GM18867 (cell line): ENCODE data around the gene TENT4B.

Experiments used
- ATAC-seq: cut with Tn5 transposase; IDR thresholded peaks from one replicate; pipeline ENCODE4 v1.9.1; 2021; ENCODE audit warnings: mild to moderate bottlenecking, moderate library complexity; ENCODE audit not compliant: unreplicated experiment

The TENT4B gene

DNA sequence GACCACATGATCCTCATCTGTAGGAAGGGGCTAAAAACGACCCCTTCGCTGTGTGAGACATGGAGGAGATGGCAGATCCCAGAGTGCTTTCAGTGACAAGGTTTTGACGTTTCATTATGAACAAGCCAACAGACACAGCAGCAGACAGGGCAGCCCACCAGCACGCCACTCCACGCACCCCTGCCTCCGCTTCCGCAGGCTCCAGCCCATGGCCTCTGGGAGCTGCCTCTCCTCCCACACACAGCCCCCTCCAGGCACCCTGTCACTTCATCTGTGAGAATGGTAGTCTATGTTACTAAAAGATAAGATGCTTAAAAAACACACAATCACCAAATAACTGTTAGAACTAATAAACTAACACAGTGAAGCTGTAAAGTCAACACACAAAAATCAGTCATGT lies 101.0 kb downstream of the TENT4B start:
- no peak for ATAC-seq

DNA sequence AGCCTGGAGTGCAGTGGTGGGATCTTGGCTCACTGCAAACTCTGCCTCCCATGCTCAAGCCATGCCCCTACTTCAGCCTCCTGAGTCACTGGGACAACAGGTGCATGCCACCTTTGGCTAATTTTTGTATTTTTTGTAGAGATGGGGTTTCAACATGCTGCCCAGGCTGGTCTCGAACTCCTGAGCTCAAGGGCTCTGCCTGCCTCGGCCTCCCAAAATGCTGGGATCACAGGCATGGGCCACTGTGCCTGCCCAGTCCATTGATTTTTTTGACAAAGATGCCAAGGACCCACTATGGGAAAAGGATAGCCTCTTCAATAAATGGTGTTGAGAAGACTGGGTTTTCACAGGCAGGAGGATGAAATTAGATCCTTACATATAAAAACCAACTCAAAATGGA lies 102.4 kb downstream of the TENT4B start:
- ATAC-seq = no peak

DNA sequence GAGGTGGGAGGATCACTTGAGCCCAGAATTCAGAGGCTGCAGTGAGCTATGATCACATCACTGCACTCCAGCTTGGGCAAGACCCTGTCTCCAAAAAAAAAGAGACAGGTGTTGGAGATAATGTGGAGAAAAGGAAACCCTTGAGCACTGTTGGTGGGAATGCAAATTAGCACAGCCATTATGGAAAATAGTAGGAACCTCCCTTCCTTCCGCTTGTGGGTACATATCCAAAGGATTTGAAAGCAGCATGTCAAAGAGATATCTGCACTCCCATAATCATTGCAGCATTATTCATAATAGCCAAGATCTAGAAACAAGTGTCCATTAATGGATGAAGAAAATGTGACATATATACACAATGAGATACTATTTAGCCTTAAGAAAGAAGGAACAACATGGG lies 103.5 kb downstream of the TENT4B start:
- no peak for ATAC-seq

DNA sequence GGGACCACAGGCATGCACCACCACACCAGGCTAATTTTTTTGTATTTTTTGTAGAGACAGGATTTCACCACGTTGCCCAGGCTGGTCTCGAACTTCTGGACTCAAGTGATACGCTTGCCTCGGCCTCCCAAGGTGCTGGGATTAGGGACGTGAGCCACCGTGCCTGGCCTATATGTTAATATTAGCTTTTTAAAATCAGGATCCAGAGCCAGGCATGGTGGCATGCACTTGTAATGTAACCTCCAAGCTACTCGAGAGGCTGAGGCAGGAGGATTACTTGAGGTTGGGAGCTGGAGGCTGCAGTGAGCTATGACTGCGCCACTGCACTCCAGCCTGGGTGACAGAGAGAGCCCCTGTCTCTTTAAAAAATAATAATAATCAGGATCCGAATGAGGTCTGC lies 104.8 kb downstream of the TENT4B start:
- no peak for ATAC-seq

DNA sequence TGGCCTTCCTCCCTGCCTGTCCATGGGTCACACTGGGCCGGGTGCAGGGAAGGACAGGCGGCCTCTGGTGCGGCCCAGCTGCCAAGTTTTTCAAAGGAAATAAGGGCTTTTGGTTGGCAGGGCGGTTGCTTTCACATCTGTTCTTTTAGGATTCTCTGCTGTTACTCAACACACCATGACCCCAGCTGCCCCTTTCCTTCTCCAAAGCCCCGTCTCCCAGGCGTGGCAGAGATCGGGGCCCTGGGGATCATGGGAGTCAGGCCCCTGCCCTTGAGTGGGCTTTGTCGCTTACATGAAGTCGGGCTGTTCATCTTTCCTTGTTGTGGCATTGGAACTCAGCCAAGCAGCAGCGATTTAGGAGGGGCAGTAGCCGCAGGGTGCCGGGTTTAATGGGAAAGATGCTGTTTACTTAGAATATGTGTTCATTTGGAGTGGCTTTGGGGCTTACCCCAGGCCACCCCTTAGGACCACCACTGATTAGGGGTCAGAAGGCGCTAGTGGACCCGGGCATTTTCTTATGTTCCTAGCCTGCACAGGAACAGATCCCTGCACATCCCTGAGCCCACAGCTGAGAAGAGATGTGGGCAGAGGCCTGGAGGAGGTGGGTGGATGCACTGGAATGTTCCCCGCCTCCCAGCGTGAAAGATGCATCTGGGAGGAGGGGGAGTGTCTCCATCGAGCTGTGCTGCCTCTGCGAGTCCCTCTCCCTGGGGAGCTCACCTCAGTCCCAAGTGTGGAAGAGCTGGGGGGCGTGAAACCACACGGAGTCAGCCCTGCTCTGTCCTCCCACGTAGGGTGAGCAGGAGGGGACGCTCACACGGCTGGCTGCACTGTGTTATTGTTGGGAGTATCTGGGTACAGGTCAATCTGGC lies 106.5 kb downstream of the TENT4B start:
- ATAC-seq = no peak

DNA sequence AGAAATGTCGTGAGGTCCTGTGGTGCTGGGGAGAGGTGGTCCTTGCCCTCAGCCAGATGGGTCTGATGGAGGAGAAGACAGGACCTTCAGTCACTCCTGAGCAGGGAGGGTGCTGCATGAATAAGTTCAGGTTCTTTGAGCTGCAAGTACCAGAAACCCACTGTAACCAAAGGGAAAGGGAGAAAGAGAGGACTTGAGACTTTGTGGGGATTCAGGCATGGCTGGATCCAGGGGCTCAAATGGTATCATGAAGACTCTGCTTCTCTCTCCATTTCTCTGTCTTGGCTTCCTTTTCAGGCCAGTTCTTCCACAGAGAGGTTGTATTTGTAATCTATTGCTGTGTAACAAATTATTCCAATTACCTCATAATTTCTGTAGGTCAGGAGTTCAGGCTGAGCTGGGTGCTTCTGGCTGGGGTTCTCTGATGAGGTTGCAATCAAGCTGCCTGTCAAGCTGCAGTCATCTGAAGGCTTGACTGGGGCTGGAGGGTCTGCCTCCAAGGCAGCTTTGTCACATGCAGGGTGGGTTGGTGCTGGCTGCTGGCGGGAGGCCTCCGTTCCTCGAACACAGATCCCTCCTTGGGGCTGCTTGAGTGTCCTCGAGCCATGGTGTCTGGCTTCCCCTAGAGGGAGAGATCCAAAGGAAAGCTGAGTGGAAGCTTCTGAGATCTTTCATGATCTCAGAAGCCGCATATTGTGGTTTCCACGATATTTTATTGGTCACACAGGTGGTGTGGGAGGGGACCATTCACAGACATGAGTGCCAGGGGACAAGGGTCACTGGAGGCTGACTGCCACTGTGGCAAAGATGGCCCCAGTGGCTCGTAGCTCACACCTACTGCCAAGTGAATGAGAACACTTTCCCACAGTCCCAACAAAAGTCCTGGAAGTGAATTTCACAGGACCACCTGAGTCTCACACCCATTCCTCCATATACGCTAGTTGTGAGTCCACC lies 107.4 kb downstream of the TENT4B start:
- no peak for ATAC-seq

DNA sequence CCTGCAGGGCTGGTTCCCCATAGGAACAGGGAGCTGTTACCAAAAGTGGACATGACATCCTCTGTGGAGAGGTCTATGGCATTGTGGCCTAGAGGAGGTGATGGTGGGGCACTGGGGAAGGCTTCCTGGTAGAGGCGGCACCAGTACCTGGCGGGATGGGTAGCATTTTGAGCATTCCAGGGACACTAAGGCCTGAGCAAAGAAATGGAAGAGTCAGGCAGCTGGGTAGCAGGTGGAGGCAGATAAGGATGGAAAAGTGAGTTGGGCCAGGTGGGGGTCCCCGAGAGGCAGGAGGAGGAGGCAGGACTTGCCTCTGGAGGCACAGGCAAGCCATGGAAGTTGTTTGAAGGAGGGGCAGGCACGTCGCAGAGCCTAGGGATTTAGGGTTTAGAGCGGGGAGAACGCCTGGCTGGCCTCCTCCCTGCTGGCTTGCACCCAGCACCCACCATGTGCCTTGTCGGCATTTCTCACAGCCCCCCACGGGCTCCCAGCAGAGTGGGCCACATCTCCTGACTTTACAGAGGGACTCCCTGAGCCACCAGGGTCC lies 108.1 kb downstream of the TENT4B start:
- no peak for ATAC-seq

DNA sequence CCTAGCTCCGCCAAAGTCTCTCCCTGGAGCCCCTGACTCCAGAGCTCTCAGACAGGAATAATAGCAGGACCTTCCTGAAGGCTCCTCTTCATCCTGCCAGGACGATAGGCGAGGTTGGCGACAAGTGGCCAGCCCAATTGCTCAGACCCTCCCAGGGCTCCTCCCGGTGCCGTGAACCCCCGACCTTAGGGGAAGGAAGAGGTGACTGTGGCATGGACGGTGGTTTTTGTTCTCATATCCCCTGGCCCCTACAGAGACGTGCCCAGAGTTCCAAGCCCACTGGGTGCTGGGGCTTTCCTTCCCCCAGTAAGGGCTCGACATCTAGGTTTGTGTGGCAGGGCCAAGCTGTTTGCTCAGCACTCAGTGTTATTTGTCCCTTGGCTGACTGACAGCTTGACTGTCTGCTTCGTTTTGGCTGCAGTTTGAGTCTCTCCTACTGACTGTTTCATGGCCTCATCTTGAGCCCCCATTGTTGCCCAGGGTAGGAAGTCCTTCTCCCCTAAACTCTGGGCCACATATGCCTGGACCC lies 108.7 kb downstream of the TENT4B start:
- no peak for ATAC-seq

DNA sequence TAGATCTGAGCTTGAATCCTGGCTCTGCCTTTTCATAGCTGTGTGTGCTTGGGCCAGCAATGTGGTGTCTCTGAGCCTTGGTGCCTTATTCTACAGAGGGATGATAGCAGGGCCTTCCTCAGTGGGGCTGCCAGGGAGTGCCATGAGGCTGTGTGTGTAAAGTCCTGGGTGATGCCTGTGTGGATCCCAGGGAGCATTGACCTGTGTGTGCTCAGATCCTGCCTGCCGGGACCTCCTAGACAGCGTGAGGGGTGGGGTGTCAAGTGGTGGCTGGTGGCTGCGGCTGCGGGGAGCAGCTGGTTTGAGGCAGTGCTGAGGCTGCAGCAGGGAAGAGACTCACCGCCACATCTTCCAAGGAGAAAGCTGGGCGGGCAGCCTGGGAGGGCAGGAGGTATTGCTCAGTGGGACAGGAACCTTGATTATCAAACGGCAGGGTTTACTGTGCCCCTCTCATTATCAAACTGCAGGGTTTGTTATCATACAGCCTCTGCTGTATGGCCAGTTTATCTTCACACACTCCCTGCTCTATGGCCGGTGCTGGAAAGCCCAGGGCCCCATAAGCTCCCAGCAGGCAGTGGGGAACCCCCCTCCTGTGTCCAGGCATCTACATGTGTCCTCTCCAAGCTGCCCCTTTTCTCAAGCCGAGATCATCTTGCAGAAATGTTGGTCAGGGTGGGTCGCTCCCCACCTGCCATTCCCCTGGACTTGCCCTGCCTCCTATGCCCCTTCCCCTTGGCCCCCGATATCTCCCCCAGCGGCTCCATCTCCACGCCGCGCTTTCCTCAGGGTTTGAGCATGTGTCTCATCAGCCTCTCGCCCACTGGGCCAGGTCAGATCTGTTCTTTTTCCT lies 110.2 kb downstream of the TENT4B start:
- no peak for ATAC-seq

DNA sequence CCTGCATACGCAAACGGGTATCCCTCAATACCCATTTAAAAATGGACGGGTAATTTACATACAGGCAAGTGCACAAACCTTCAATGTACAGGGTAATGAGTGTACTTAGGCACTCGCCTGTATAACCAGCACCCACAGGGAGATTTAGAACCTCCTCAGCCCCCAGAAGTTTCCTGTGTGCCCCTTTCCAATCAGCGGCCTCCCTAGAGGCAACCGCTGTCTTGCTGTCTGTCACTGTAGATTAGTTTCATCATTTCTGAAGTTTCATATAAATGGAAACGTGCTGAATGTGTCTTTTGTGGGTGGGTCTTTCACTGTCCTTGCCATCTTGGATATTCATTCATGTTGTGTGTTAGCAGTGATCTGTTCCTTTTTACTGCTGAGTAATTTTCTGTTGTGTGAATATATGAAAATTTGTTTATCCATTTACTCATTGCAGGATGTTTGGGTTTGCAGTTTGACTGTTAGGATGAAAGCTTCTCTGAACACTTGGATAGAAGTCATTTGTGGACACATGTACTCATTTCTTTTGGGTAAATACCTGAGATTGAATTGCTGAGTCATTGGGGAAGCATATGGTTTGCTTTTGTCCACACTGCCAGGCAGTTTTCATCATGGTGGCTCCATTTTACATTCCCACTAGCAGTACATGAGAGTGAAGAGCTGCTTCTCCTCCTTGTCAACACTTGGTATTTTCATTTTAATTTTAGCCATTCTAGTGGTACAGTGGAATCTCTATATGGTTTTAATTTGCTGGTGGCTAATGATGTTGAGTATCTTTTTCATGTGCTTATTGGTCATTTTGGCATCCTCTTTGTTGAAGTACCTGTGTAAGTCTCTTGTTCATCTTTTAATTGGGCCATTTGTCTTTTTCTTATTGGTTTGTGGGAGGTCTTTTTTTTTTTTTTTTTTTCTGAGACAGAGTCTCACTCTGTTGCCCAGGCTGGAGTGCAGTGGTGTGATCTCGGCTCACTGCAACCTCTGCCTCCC lies 111.1 kb downstream of the TENT4B start:
- ATAC-seq = no peak

DNA sequence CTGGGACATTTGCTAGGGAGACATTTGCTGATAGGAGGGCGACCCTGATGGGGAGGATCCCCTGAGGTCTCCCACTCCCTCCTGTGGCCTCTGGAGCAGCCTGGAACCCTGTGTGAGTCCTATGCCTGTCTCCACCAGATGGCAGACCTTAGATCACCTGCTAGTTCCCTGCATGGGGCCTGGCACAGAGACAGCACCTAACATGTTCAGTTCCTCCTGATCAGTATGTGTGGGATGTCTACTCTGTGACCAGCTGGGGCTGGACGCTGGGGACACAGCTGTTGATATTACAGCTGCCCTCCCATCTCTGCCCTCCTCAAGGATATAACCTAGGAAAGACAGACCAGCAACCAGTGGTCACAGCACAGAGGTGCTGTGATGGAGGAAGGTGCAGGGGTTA lies 112.2 kb downstream of the TENT4B start:
- ATAC-seq = peak; percentile 37

DNA sequence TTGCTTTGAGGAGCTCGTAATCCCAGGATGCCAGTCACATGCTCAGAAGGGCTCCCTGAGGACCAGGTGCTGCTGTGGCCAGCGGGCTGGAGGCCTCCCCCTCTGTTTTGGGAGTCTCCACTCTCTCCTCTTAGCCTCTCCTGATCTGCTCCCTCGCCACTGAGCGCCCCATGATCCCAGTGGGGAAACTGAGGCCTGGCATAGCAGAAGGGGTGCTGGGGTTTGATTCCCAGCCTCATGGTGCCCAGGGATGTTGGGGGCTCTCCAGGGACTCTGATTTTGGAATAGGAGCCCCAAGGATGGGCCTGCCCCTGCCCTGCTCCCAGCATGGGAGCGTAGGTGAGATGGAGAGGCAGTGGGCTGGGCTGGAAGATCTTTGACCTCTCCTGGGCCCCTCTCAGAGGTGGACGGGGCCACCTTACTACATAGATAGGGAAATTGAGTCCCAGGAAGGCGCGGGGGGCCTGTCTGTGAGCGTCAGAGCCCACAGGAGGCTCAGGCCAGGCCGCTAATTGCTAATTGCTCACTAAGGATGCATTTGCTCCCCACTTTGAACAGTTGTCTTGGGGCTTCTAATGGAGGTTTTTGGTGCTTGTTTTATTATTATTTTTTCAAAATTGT lies 112.7 kb downstream of the TENT4B start:
- no peak for ATAC-seq

DNA sequence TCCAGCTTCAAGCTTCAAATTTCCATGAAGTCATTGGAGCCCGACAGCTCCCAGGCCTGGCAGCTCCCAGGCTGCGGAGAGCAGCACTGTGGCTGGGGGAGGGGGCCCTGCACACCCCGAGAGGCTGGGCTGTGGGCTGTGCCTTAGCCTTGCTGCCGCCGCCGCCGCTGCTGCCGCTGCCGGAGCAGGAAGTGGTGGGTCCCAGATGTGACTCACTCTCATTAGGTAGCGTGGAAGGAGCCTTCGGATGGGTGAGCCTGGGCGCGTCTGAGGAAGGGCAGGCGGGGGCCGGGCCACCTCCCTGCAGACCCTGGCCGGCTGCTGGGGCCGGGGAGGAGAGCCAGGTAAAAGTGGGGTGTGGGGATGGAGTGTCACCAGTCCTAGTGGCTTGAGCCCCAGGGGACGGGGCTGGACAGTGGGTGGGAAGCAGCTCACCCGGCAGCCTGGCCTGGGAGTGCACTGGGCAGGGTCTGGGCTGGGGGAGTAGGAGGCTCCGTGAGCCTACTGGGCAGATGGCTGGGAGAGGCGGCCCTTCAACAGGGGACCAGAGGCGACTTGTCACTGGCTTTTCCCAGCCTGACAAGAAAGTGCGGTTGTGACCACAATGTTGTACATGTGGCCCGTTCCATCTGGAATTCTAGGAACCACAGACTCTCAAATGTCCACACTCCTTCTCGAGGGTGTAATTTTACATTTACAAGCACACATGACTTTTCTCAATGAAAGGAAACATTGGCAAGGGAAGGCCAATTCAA lies 113.4 kb downstream of the TENT4B start, which contains the start of gene ADCY7:
Gene ADCY7 (plus strand): TSS at position 215 of the 755 bp plus-strand sequence. CDS start 21,629 bp downstream, outside the sequence.
- peak; percentile 88 for ATAC-seq

DNA sequence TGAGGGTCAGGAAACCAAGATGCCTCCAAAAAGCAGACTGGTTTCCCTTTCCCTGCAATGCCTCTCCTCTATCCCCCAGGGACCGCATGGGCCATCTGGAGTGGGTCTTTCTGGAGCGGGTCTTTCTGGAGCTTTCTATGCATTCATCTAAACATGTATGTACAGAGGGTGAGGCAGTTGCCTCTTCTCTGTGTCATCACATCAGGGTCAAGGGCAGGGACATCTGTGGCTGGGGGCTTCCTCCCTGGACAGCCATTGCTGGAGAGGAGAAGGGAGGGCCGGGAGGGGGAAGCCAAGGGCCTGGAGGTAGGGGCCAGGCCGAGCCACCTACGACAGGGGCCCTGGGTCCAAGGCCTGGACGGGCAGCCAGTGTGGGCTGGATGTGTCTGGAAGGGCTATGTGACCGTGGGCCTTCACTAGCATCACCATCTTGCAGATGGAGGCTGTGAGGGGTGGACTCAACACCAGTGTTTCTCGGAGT lies 114.1 kb downstream of the TENT4B start:
- ATAC-seq = no peak

DNA sequence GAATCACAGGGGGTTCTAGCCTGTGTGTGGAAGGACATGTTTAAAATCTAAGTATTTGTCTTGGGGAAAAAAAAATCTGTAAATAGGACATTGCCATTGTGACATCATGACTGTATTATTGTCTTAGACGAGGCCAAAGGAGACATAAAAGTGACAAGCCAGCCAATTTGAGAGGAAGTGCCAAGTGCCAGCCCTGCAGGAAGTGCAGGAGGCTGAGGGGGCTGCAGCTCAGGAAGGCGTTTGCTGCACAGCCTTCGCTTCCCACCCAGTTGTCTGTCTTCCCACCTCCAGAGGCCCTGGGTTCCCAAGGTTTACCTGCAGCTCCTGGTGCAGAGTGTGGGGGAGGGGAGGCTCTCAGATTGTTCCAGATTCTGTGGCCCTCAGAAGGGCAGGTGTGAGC lies 114.5 kb downstream of the TENT4B start:
- ATAC-seq = no peak

DNA sequence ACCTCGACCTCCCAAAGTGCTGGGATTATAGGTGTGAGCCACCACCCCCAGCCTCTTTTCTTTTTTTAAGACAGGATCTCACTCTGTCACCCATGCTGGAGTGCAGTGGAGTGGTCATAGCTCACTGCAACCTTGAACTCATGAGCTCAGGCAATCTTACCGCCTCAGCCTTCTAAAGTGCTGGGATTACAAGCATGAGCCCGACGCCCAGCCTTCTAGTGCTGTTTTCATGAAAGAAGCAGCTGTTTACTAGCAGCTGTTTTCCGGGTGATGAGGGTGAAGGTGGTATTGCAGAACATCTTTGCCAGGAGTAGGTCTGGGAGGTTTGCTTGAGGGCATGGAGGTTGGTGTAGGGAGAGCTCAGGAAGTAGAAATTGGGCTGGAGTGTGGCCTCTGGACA lies 115.2 kb downstream of the TENT4B start:
- no peak for ATAC-seq

DNA sequence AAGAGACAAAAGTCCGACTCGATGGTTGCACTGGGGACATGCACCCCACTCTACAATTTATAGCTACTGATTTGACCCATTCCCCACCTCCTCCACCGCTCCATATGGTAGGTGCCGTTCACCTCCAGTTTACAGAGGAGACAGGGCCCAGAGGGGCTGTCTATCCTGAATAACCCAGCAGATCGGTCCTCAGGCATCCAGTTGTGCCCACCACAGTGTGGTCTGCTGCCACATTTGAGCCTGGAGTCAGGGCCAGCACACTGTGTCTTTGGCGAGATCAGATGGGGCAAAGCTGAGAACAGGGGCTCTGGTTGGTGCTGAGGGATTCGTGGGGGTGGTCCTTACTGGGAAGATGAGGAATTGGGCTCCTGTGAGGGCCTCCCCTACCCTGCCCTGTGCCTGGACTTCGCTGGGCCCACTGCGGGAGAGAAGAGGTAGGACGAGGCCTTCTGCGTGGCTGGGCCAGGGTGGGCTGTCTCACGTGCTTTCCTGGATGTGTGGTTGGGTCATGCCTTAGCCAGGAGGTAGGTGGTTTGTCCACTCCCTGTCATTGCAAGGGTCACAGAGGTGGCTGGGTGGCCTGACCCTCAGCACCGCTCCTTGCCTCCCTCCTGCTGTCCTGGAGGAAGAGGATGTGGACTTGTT lies 116.1 kb downstream of the TENT4B start:
- ATAC-seq = no peak
